ENCODE measurements around the gene DIO1.

- no peak for TF ChIP-seq TCF12 (IDR thresholded peaks at IDR 0.05; ENCODE audit: low read depth)
- TF ChIP-seq REST (IDR thresholded peaks at IDR 0.05; ENCODE audit: low read depth): no peak
- TF ChIP-seq CREB1 (IDR thresholded peaks at IDR 0.05; ENCODE audit: low read depth): no peak
- no peak for TF ChIP-seq EP300 (IDR thresholded peaks at IDR 0.05; ENCODE audit: borderline replicate concordance)
- TF ChIP-seq USF1 (IDR thresholded peaks at IDR 0.05): no peak
- TF ChIP-seq CEBPB (IDR thresholded peaks at IDR 0.05): no peak
- no peak for TF ChIP-seq FOXM1 (IDR thresholded peaks at IDR 0.05; ENCODE audit: borderline replicate concordance, low read depth)
Measured at GRCh38 chr1:53888681-53889080, 5.3 kb upstream of the DIO1 start.

All from Ishikawa (cell line).